HG02588 (cell line): ENCODE measurements around the gene DIPK1C.

ENCODE experiments used
- ATAC-seq: cut with Tn5 transposase; IDR thresholded peaks from one replicate; pipeline ENCODE4 v1.9.1; 2021; ENCODE audit warnings: mild to moderate bottlenecking, moderate library complexity; ENCODE audit not compliant: unreplicated experiment

The DIPK1C gene

DNA sequence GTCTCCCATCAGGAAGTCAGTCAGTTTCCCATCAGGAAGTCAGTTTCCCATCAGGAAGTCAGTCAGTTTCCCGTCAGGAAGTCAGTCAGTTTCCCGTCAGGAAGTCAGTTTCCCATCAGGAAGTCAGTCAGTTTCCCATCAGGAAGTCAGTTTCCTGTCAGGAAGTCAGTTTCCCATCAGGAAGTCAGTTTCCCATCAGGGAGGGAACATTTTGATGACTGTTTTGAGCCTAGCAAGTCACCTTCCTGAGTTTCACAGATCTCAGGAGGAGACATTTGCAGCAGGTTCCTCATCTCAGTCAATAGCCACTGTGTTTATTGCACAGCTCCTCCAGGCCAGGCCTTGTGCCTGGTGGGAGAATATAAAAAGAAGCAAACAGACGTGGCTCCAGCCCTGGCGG lies 31.9 kb downstream of the DIPK1C start:
- no peak for ATAC-seq

DNA sequence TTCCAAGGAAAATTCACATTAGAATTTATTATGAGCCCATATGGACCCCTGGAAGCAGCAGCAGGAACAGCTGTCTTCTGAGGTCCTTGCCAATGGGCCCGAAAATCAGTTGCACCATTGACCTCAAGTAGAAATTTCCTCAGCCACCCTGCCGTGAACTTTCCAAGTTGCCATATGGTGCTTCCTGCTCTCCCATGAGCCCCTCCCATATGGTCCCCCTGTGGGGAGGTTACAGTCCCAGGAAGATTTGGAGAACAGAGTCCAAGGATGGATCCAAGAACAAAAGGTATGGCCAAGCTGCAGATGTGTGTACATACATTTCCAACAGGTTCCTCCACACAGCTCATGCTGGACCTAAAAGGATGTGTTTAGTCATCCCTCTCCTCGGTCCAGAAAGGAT lies 34.6 kb downstream of the DIPK1C start:
- no peak for ATAC-seq

- no peak for ATAC-seq
Observed at GRCh38 chr18:74420926-74421325, 36.2 kb downstream of the DIPK1C start.

DNA sequence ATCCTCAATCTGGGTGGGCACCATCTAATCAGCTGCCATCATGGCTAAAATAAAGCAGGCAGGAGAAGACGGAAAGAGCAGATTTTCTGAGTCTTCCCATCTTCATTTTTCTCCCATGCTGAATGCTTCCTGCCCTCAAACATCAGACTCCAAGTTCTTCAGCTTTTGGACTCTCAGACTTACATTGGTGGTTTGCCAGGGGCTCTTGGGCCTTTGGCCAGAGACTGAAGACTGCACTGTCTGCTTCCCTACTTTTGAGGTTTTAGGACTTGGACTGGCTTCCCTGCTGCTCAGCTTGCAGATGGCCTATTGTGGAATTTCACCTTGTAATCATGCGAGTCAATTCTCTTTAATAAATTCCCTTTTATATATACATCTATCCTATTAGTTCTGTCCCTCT lies 36.6 kb downstream of the DIPK1C start:
- no peak for ATAC-seq

GRCh38 chr18:74419761-74420160 lies 37.3 kb downstream of the DIPK1C start:
- no peak for ATAC-seq

DNA sequence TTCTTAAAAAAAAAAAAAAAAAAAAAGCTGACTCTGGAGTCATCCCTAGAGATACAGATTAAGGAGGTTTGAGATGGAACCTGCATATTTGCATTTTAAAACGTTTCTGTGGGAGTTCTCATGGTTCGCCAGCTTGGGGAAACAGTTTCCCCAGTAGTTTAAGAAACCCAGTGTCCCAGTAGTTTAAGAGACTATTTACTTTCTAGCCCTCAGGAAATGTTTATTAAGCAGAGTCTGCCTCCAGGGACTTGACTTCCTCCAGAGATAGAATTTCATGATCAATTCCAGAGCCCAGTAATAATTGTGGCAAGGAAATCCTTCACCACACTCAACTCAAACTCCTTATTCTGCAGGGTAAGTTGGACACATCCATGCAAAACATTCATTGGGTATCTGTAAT lies 39.1 kb downstream of the DIPK1C start:
- ATAC-seq, result no peak

DNA sequence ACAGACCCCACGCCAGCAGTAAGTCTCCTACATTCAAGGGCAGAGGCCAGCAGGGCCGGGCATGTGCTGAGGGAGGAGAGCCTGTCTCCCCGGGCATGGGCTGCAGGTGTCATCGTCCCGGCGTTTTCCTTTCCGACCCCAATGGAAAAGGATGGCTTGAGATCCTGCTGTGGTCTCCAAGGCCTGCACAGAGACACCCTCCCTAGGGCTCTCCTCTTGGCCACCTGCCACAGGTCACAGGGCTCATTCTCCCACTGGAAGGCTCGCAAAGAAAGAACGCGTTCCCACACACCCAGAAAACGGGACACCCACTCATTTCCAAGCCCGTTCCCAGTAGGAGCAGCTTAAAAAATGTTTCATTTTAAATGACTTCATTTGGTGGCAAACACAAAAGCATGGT lies 41.0 kb downstream of the DIPK1C start:
- ATAC-seq, result no peak

- no peak for ATAC-seq
Observed at GRCh38 chr18:74414953-74415515, 42.1 kb downstream of the DIPK1C start.

GRCh38 chr18:74413836-74414235 lies 43.3 kb downstream of the DIPK1C start:
- ATAC-seq, result no peak

GRCh38 chr18:74412116-74412880 lies 44.8 kb downstream of the DIPK1C start:
- ATAC-seq, result no peak

DNA sequence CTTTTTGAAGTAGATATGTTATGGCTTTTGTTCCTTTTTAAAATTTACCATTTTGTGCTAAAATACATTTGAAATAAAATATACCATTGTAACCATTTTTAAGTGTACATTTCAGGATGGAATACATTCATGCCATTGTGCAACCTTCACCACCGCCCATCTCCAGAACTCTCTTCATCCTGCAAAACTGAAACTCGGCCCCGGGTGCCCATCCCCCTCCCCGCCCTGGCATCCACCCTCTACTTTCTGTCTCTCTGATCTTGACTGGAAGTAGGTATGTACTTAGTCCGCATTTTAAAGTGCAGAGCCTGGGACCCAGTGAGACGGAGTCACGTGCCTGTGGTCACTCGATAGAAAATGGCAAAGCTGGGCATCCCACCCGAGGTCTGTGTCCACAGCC lies 45.6 kb downstream of the DIPK1C start:
- no peak for ATAC-seq

- no peak for ATAC-seq
Observed at GRCh38 chr18:74410441-74410992, 46.6 kb downstream of the DIPK1C start.

GRCh38 chr18:74407888-74408287 lies 49.2 kb downstream of the DIPK1C start:
- no peak for ATAC-seq

DNA sequence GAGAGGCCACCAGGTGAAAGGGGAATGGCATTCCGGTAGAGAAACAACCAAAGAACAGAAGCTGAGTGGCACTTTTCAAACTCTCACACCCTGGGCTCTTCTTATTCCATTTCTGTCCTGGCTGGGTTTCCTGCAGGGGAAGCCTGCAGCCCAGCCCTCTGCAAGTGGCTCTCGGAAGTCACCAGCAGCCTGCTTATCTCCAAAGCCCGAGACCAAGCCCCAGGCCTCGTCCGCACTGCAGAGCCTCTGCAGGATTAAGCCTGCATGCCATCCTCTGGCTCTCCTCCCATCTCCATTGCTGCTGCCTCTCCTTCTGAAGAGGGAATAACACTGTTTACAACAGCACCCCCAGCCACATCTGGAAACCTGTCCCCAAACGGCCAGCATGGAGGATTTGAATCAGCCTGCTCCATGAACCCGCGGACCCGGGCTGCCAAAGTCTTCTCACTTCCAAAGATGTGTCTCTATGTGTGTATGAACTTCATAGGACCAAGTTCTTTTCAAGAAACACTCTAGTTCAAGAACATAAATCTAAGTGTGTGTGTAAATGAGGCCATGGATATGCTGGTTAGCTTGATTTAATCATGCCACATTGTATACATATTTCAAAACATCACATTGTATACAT lies 54.2 kb downstream of the DIPK1C start:
- ATAC-seq, result no peak

DNA sequence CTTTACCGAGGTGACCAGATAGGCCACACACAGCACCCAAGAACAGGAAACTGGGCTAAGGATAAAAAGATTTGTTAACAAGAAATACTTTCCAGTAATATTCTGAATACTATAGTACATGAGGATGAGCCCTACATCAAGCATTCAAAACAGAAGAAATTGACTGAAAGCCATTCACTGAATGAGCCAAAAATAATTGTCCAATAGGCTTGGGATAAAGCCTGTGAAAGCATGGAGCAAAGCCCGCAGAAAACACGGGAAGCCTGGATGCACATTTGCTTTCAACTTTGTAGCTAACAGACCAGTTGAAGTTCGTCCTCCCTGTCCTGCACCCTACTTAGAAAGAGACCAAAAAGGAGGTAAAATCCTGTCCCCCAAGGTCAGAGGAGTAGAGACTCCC lies 56.3 kb downstream of the DIPK1C start:
- no peak for ATAC-seq

GRCh38 chr18:74399091-74399887 lies 57.8 kb downstream of the DIPK1C start:
- ATAC-seq, result no peak

DNA sequence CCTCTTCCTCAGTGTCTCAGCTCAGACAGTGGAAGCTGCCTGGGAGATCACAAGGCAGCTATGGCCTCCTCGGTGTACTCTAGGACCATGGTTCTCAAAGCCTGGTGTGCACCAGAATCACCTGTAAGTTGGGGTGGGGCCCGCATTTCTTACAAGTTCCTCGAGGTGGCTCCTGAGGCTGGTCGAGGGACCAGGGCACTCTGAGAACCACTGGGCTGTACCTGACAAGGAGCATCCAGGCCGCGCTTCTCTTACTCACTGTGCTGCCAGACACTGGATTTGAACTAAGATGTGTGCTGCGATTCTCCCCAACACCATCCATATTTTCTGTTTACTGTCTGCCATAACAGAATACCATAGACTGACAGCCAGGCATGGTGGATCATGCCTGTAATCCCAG lies 59.5 kb downstream of the DIPK1C start:
- ATAC-seq, result no peak

DNA sequence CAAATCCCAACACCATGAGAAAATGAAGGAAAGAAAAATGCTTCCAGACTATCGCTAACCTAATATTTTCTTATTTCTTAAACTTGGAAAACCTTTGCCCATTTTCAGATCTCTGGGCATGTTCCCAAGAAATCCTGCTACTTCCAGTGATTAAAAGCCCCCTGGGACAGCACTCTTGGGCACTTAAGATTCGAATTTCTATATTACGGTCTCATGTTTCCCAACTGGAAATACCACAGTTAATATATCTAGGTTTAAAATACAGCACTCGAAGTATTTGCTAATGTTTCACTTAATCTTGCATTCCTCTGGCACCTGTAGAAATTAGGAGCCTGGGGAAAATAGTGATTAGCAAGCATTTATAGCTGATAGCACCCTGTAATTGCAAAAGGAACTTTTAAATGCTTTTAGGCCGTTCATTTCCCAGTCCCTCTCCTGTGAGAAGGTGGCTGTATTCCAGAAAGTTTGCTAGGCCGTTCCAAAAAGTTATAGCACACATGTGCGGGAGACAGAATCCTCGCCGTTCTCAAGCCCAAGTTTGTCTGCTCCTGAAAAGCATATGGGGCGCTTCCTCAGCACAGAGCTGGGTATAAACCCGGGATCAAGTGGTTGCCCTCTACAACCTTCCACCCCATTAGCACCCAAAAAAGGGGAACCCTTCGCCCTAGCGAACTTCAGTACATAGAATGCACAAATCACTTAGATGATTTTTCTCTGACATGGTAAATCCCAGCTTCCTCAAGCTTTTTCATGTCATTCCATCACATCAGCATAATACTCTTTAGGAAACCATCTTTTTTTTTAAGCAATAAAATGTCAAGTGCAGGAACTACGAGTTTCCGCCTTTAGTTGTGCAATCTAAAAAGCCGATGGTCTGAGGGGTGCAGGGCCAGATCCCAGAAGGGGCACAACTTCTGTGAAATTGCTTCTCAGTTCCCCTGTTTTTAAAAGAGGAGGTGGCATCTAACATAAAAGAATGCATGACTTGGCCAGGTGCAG lies 60.6 kb downstream of the DIPK1C start:
- no peak for ATAC-seq

DNA sequence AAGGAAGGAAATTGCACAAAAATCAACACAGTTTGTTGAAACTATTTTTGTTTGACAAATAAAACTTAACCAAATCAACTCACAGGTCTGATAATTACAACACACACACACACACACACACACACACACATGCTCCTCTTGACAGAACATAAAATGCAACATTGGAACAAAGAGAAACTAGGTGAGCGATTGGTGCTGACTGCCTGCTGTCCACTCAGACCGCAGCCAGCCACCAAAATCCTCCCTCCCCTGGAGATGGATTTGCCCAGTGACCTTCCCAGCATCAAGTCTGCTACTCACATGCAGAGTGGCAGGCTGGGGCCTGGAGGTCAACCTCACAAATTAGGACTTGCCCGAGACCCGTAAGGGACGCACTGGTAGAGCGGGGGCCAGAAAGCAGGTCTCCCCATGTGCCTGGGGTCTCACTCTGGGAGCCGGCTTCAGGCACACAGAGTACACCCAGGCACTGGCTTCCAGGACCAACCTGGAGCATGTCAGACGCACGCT lies 61.4 kb downstream of the DIPK1C start:
- no peak for ATAC-seq

DNA sequence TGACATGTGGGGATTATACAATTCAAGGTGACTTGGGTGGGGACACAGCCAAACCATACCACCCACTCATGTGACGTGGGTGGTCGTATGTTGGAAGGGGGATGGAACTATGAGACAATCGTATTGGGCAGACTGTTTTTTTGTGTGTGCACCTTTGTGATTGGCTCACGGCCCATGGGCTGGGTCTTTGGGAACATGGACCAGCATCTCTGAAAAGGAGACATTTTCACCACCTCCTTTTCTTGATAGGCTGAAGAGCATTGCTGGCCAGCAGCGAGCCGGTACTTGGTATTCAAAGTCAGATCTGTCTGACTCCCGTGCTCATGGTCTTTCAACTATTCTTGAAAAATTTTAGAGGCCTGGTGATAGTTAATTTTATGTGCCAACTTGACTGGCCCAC lies 62.1 kb downstream of the DIPK1C start:
- ATAC-seq, result no peak
